Esophagus squamous epithelium (tissue), 4 donors: ENCODE results near the gene TBX4.

Source experiments
- POLR2A ChIP-seq, 4 donors: fragments of 450-650 bp; IDR thresholded peaks; one replicate each; pipeline ENCODE4 v1.6.1; 2017; ENCODE audit warnings: antibody characterized with exemption in 4 of 4, mild to moderate bottlenecking in 4 of 4, moderate library complexity in 3 of 4
- TF ChIP-seq, protein P1 (sequence below), 6 experiments: fragments of 450-650 bp in 4 of 6; fragments of 200-600 bp in 2 of 6; sonication (generic) in 2 of 6; IDR thresholded peaks; one replicate each; pipeline ENCODE4 v1.5.1; 2016 to 2019; ENCODE audit warnings: antibody characterized with exemption in 6 of 6, mild to moderate bottlenecking in 4 of 6, moderate library complexity in 4 of 6

DNA sequence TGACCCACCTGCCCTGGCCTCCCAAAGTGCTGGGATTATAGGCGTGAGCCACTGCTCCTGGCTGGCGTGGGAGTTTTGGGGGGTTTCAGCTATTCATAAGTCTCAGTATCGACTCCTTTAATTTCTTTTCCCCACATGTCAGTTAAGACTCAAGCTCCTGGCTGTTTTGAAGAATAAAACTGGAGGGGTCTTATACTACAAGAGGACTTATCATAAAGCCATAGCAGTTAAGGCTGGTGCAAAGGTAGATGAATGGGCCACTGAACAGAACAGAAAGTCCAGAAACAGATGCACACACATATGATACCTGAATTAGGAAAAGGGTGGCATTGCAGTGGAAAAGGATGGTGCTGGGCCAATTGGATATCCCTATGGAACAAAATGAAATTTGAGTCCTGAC, 47.4 kb downstream of the TBX4 start:
- TF ChIP-seq, protein P1, sequence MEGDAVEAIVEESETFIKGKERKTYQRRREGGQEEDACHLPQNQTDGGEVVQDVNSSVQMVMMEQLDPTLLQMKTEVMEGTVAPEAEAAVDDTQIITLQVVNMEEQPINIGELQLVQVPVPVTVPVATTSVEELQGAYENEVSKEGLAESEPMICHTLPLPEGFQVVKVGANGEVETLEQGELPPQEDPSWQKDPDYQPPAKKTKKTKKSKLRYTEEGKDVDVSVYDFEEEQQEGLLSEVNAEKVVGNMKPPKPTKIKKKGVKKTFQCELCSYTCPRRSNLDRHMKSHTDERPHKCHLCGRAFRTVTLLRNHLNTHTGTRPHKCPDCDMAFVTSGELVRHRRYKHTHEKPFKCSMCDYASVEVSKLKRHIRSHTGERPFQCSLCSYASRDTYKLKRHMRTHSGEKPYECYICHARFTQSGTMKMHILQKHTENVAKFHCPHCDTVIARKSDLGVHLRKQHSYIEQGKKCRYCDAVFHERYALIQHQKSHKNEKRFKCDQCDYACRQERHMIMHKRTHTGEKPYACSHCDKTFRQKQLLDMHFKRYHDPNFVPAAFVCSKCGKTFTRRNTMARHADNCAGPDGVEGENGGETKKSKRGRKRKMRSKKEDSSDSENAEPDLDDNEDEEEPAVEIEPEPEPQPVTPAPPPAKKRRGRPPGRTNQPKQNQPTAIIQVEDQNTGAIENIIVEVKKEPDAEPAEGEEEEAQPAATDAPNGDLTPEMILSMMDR (IDR thresholded peaks at IDR 0.05), result no peak
- no peak for TF ChIP-seq POLR2A (IDR thresholded peaks at IDR 0.05)
